ENCODE measurements around the gene CRHR2.

- TF ChIP-seq, protein P1, sequence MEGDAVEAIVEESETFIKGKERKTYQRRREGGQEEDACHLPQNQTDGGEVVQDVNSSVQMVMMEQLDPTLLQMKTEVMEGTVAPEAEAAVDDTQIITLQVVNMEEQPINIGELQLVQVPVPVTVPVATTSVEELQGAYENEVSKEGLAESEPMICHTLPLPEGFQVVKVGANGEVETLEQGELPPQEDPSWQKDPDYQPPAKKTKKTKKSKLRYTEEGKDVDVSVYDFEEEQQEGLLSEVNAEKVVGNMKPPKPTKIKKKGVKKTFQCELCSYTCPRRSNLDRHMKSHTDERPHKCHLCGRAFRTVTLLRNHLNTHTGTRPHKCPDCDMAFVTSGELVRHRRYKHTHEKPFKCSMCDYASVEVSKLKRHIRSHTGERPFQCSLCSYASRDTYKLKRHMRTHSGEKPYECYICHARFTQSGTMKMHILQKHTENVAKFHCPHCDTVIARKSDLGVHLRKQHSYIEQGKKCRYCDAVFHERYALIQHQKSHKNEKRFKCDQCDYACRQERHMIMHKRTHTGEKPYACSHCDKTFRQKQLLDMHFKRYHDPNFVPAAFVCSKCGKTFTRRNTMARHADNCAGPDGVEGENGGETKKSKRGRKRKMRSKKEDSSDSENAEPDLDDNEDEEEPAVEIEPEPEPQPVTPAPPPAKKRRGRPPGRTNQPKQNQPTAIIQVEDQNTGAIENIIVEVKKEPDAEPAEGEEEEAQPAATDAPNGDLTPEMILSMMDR (IDR thresholded peaks at IDR 0.05): no peak
- TF ChIP-seq POLR2A (IDR thresholded peaks at IDR 0.05): no peak
Observed at GRCh38 chr7:30656006-30656957, 26.0 kb downstream of the CRHR2 start.
